Left lung (tissue), 10 donors: Measurements from ENCODE around the gene SORCS3. TPM values are rescaled to one million over a fixed set of nuclear protein-coding genes. Genes with fewer than 3 reads are reported as not detected.

ENCODE experiments used
- ATAC-seq: fragments of 200-7000 bp; cut with Tn5 transposase; one replicate; pipeline ENCODE4 v1.9.1; 2020; ENCODE audit warnings: moderate library complexity
- DNase-seq, 4 donors: peaks; one replicate each; pipeline ENCODE4 v3.0.0-alpha.2; 2013 to 2020
- H3K27ac ChIP-seq, 2 donors: fragments of 200-600 bp; sonication (generic) in 1 of 2; one replicate each; pipeline versions ENCODE4 v1.5.0 to v1.8.0; 2020 to 2021
- H3K27me3 ChIP-seq, 2 donors: fragments of 200-600 bp; sonication (generic) in 1 of 2; one replicate each; pipeline versions ENCODE4 v1.5.0 to v1.8.0; 2020 to 2021
- H3K36me3 ChIP-seq, 2 donors: fragments of 200-600 bp; sonication (generic) in 1 of 2; one replicate each; pipeline versions ENCODE4 v1.5.0 to v1.8.0; 2020 to 2021
- H3K4me1 ChIP-seq, 2 donors: fragments of 200-600 bp; one replicate each; pipeline ENCODE4 v1.8.0; 2021
- H3K4me3 ChIP-seq, 2 donors: fragments of 200-600 bp; sonication (generic) in 1 of 2; one replicate each; pipeline versions ENCODE4 v1.5.0 to v1.8.0; 2020 to 2021; ENCODE audit warnings: mild to moderate bottlenecking in 1 of 2
- H3K9me3 ChIP-seq, 2 donors: fragments of 200-600 bp; sonication (generic) in 1 of 2; one replicate each; pipeline versions ENCODE4 v1.5.0 to v1.8.0; 2020 to 2021
- intact Hi-C, 2 donors: fragments of 100-400 bp; cut with DNase I; formaldehyde crosslinking; loops; one replicate each; pipeline versions ENCODE4 v1.11.2 to v1.14.2; 2022
- polyA plus RNA-seq, 6 donors: library from polyadenylated mRNA; unstranded; fragments of 120-200 nt; gene quantifications; one replicate each; pipeline ENCODE4 v1.2.1, GENCODE V29; 2013; ENCODE audit not compliant: insufficient read length in 6 of 6
- total RNA-seq, 2 donors: library from RNA; stranded (reverse); fragmentation: NEBNext Ultra II Directional; extraction: Animal tissue kit (Norgen Biotek cat#: 25700); gene quantifications; one replicate each; pipeline ENCODE4 v1.2.1, GENCODE V29; 2021
- TF ChIP-seq, protein P1 (sequence below), 2 donors: fragments of 200-600 bp; sonication (generic) in 1 of 2; IDR thresholded peaks; one replicate each; pipeline versions ENCODE4 v1.5.0 to v1.8.0; 2021; ENCODE audit warnings: antibody characterized with exemption in 2 of 2
- donor health status: DM: no; HTN: yes; CAD: no.
- donor health status: DM: no; HTN: no; CAD: no.

The SORCS3 gene
- total and polyA plus RNA-seq, 8 donors: 0.05 to 0.24 (median 0.06) TPM; not detected in 2

DNA sequence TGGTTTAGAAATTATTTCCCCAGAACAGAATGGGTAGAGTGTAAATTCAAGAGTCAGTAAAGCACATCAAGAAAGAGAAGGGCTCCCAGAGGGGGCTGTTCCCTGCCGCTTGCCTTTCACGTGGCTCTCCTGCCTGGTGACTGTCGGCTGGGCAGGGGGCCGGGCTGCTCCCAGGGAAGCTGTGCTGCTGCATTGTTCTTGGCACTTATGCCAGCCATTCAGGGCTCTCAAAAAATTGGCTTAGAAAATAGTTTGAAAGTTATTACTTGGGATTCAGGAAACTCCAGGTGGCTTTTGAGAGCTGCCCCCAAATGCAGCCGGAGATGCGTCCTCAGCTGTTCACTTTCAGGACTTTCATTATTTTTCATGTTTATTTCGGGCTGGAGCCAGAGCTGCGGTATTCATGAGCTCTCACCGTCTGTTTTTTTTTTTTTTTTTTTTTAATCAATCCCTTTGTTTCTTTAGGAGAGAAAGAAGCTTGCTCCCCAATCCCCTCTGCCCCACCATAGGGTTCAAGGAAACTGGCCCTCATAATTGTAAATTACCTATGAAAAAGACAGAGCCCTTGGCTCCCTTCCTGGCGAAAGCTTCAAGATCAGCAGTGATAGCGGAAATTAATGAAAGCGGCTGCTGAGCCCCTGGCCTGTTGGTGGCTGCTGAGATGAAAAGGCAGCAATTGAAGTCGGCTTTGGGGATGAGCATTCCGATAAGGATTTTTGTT, 94.1 kb downstream of the SORCS3 start:
- intact Hi-C loops: no loop called here
- DNase-seq: peak in 2 of 4 donors; percentile 14 to 32
- Histone ChIP-seq H3K27me3 (peaks cover 0 to 33% of the 10 kb centered on the region in 2 donors), H3K36me3 (no peaks in the 10 kb centered on the region), H3K4me3 (no peak overlapping the region), H3K9me3 (no peaks in the 10 kb centered on the region), H3K4me1 (no peaks in the 10 kb centered on the region), H3K27ac (no peak overlapping the region)
- TF ChIP-seq, protein P1, sequence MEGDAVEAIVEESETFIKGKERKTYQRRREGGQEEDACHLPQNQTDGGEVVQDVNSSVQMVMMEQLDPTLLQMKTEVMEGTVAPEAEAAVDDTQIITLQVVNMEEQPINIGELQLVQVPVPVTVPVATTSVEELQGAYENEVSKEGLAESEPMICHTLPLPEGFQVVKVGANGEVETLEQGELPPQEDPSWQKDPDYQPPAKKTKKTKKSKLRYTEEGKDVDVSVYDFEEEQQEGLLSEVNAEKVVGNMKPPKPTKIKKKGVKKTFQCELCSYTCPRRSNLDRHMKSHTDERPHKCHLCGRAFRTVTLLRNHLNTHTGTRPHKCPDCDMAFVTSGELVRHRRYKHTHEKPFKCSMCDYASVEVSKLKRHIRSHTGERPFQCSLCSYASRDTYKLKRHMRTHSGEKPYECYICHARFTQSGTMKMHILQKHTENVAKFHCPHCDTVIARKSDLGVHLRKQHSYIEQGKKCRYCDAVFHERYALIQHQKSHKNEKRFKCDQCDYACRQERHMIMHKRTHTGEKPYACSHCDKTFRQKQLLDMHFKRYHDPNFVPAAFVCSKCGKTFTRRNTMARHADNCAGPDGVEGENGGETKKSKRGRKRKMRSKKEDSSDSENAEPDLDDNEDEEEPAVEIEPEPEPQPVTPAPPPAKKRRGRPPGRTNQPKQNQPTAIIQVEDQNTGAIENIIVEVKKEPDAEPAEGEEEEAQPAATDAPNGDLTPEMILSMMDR (IDR thresholded peaks at IDR 0.05): no peak
- peak; percentile 69 for ATAC-seq

DNA sequence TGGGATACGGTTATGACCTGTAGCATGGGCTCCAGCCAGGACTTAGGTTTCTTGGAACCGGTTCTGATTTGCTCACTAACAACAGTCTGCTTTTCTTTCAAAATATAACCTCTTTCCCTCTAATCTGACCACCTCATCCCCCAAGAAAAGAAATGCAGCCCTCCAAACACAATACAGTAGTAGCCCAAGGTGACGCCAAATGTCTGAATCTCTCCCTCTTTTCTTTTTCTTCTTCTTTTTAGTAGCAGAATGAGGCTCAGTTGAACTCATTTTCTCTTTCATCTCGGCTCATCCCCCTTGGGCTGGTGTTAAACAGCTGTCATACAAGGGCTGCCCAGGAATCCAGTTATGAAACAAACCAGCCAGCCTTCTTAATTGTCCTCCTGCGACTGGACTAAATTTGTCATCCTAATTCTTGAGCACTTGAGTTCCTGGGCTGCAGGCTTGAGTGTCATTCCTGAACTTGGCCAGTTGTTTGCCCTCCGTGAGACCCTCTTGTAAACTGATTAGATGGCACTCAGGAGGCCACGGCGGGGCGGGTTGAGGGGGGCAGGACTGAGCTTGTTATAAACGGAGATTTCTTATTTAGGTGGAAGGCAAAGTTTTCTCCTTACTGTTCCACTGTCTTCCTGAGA, 94.8 kb downstream of the SORCS3 start:
- Histone ChIP-seq H3K4me3 (no peak overlapping the region), H3K27me3 (peaks cover 0 to 33% of the 10 kb centered on the region in 2 donors), H3K4me1 (no peaks in the 10 kb centered on the region), H3K36me3 (no peaks in the 10 kb centered on the region), H3K9me3 (no peaks in the 10 kb centered on the region), H3K27ac (no peak overlapping the region)
- ATAC-seq (peak; percentile 61), DNase-seq (peak in 1 of 4 donors; percentile 4)
- TF ChIP-seq, protein P1 (IDR thresholded peaks at IDR 0.05): no peak
- intact Hi-C loops: no loop called here

- H3K27ac ChIP-seq: no peak overlapping the region
- no peaks in the 10 kb centered on the region for H3K4me1 ChIP-seq
- DNase-seq (no peak), ATAC-seq (no peak)
- intact Hi-C loops: no loop called here
- no peak overlapping the region for H3K4me3 ChIP-seq
- no peaks in the 10 kb centered on the region for H3K36me3 ChIP-seq
- peaks cover 0 to 2% of the 10 kb centered on the region in 2 donors for H3K9me3 ChIP-seq
- TF ChIP-seq, protein P1 (IDR thresholded peaks at IDR 0.05): no peak
- no peaks in the 10 kb centered on the region for H3K27me3 ChIP-seq
Measured at GRCh38 chr10:104741127-104741526, 100.0 kb downstream of the SORCS3 start.

GRCh38 chr10:104744052-104744451, 103.0 kb downstream of the SORCS3 start:
- ATAC-seq: no peak
- Histone ChIP-seq H3K9me3 (peaks cover 0 to 2% of the 10 kb centered on the region in 2 donors), H3K36me3 (no peaks in the 10 kb centered on the region), H3K4me3 (no peak overlapping the region), H3K4me1 (no peaks in the 10 kb centered on the region), H3K27me3 (no peaks in the 10 kb centered on the region), H3K27ac (no peak overlapping the region)
- TF ChIP-seq, protein P1 (IDR thresholded peaks at IDR 0.05): no peak
- no peak for DNase-seq
- intact Hi-C loops: no loop called here

- H3K27me3 ChIP-seq: no peaks in the 10 kb centered on the region
- H3K4me3 ChIP-seq: no peak overlapping the region
- TF ChIP-seq, protein P1 (IDR thresholded peaks at IDR 0.05): no peak
- no peak overlapping the region for H3K27ac ChIP-seq
- peaks cover 0 to 2% of the 10 kb centered on the region in 2 donors for H3K9me3 ChIP-seq
- DNase-seq (no peak), ATAC-seq (no peak)
- no peaks in the 10 kb centered on the region for H3K36me3 ChIP-seq
- H3K4me1 ChIP-seq: no peaks in the 10 kb centered on the region
- intact Hi-C loops: no loop called here
Measured at GRCh38 chr10:104750291-104750690, 109.2 kb downstream of the SORCS3 start.
